K562 (cell line): ENCODE results near the gene DDAH2. TPM values are rescaled to one million over a fixed set of nuclear protein-coding genes. Genes with fewer than 3 reads are reported as not detected.
A peak's percentile ranks its signal among the peaks of the same experiment; 100 is the strongest.

Source experiments
- CHD2 ChIP-seq: IDR thresholded peaks from 2 replicates; pipeline ENCODE4 v1.6.1; 2011; ENCODE audit warnings: low read depth, low read length
- ELF1 ChIP-seq: fragments of 200-800 bp; sonication (Bioruptor generic); IDR thresholded peaks from 2 replicates; pipeline ENCODE4 v1.6.1; 2016; ENCODE audit warnings: missing genetic modification characterization, missing compliant biosample characterization
- HDAC6 ChIP-seq: IDR thresholded peaks from 2 replicates; pipeline ENCODE4 v1.6.1; 2012; ENCODE audit warnings: low read depth, mild to moderate bottlenecking, control low read depth, inconsistent platforms, low read length, moderate library complexity
- KLF1 ChIP-seq: fragments of 450-650 bp; IDR thresholded peaks from 2 replicates; pipeline ENCODE4 v1.6.1; 2016; ENCODE audit warnings: missing genetic modification characterization, missing compliant biosample characterization
- L3MBTL2 ChIP-seq: fragments of 450-650 bp; IDR thresholded peaks from 2 replicates; pipeline ENCODE4 v1.6.1; 2016; ENCODE audit warnings: mild to moderate bottlenecking, moderate library complexity
- NBN ChIP-seq: fragments of 450-650 bp; IDR thresholded peaks from 2 replicates; pipeline ENCODE4 v1.6.1; 2016; ENCODE audit warnings: low read depth, mild to moderate bottlenecking
- NFRKB ChIP-seq: fragments of 450-650 bp; IDR thresholded peaks from 2 replicates; pipeline ENCODE4 v1.6.1; 2016; ENCODE audit warnings: low read depth
- NR2F6 ChIP-seq: fragments of 450-650 bp; formaldehyde crosslinking; IDR thresholded peaks from 2 replicates; pipeline ENCODE4 v1.4.0; 2020; ENCODE audit warnings: mild to moderate bottlenecking
- SMAD1 ChIP-seq: fragments of 150-350 bp; IDR thresholded peaks from 2 replicates; pipeline ENCODE4 v1.6.1; 2014; ENCODE audit warnings: low read length, low read depth; ENCODE audit not compliant: partially characterized antibody
- STAT5A ChIP-seq: IDR thresholded peaks from 2 replicates; pipeline ENCODE4 v1.6.1; 2012; ENCODE audit warnings: low read length, inconsistent platforms, borderline replicate concordance
- TEAD1 ChIP-seq, 2 experiments: fragments of 450-650 bp in 1 of 2; sonication (generic) in 1 of 2; formaldehyde crosslinking; IDR thresholded peaks; 2 replicates each; pipeline versions ENCODE4 v1.4.0 to v1.8.0; 2020 to 2022; ENCODE audit warnings: mild to moderate bottlenecking in 2 of 2, missing genetic modification reagents in 1 of 2
- TRIM28 ChIP-seq: fragments of 450-650 bp; IDR thresholded peaks from 2 replicates; pipeline ENCODE4 v1.6.1; 2017
- ZKSCAN1 ChIP-seq: fragments of 150-350 bp; IDR thresholded peaks from 2 replicates; pipeline ENCODE4 v1.6.1; 2016; ENCODE audit warnings: low read depth, low read length
- ZNF253 ChIP-seq: fragments of 250-450 bp; sonication (Bioruptor Pico); conservative IDR thresholded peaks from 2 replicates; pipeline ENCODE4 v1.6.1; 2021; ENCODE audit warnings: mild to moderate bottlenecking
- ZNF41 ChIP-seq: fragments of 250-450 bp; sonication (Bioruptor Pico); conservative IDR thresholded peaks from 2 replicates; pipeline ENCODE4 v1.4.0; 2020; ENCODE audit warnings: mild to moderate bottlenecking
- polyA plus RNA-seq, 8 experiments: library from polyadenylated mRNA; depleted of rRNA in 4 of 8; stranded (reverse) in 5 of 8; unstranded in 3 of 8; fragments of >200 nt; fragmentation: Nextera tagmentation in 2 of 8; fragmentation: Illumina TruSeq in 1 of 8; extraction: Ambion mirVana in 2 of 8; extraction: Trizol in 1 of 8; gene quantifications; 2 replicates each; pipeline versions ENCODE4 v1.2.1 to v1.2.3, GENCODE V29; 2011 to 2014; ENCODE audit warnings: inconsistent platforms in 1 of 8, missing spikeins in 1 of 8
- total RNA-seq, 7 experiments: library from RNA; depleted of rRNA in 6 of 7; stranded (reverse); fragments of >200 nt in 6 of 7; fragmentation: Illumina TruSeq in 2 of 7; extraction: Trizol in 2 of 7; gene quantifications; 2 replicates each; pipeline versions ENCODE4 v1.2.1 to v1.2.3, GENCODE V29; 2011 to 2021; ENCODE audit warnings: low replicate concordance in 1 of 7
- TF ChIP-seq, protein P1 (sequence below): sonication (generic); formaldehyde crosslinking; IDR thresholded peaks from 2 replicates; pipeline ENCODE4 v1.8.0; 2022; ENCODE audit warnings: mild to moderate bottlenecking, missing genetic modification reagents
- TF ChIP-seq, protein P2 (sequence below): fragments of 450-650 bp; formaldehyde crosslinking; IDR thresholded peaks from 2 replicates; pipeline ENCODE4 v1.4.0; 2022; ENCODE audit warnings: mild to moderate bottlenecking, moderate library complexity
- TF ChIP-seq, protein P3 (sequence below): fragments of 250-450 bp; sonication (Bioruptor Pico); IDR thresholded peaks from 2 replicates; pipeline ENCODE4 v1.8.0; 2022; ENCODE audit warnings: inconsistent platforms, mild to moderate bottlenecking, moderate library complexity, borderline replicate concordance
- TF ChIP-seq, protein P4 (sequence below): fragments of 250-450 bp; sonication (Bioruptor Pico); IDR thresholded peaks from 2 replicates; pipeline ENCODE4 v1.5.1; 2021; ENCODE audit warnings: mild to moderate bottlenecking

The DDAH2 gene
- total and polyA plus RNA-seq, 9 of the 15 experiments (the other 6 are each of a cell fraction or from before 2014, with no cell fraction given): 1.8 to 45.4 (median 21.4) TPM

DNA sequence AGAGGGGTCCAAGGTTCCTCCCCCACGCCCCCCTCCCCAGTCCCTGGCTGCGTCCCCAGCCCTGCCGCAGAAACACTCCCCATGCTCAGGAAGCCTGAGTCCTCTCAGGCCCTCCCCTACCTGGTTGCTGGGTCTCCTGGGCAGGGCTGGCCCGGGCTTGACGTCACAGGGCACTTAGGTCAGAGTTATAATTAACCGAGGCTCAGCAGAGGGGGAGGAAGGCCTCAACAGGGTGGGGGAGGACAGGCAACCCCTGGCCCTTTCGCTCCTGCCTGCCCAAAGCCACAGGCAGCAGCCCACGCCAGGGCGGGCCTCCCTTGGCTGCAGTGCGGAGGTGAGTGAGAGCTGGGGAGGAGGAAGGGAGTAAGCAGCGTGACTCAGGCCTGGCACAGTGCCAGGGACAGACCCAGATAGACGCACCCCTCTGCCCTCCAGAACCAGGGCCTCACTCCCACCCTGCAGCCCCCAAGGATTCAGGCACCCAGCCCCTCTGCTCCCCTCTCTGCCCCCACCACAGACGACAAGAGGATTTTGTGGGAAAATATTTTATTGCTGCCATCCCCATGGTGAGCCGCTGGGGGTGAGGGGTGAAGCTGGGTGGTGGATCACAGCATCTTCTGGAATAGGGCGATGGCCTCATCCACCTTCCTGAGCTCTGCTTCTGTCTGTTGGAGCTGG is 48.0 kb upstream of the DDAH2 start, which contains the start of gene VWA7 (continued):
- TF ChIP-seq, protein P1, sequence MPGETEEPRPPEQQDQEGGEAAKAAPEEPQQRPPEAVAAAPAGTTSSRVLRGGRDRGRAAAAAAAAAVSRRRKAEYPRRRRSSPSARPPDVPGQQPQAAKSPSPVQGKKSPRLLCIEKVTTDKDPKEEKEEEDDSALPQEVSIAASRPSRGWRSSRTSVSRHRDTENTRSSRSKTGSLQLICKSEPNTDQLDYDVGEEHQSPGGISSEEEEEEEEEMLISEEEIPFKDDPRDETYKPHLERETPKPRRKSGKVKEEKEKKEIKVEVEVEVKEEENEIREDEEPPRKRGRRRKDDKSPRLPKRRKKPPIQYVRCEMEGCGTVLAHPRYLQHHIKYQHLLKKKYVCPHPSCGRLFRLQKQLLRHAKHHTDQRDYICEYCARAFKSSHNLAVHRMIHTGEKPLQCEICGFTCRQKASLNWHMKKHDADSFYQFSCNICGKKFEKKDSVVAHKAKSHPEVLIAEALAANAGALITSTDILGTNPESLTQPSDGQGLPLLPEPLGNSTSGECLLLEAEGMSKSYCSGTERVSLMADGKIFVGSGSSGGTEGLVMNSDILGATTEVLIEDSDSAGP (CRISPR knock-in tag): no peak
- TF ChIP-seq, protein P2, sequence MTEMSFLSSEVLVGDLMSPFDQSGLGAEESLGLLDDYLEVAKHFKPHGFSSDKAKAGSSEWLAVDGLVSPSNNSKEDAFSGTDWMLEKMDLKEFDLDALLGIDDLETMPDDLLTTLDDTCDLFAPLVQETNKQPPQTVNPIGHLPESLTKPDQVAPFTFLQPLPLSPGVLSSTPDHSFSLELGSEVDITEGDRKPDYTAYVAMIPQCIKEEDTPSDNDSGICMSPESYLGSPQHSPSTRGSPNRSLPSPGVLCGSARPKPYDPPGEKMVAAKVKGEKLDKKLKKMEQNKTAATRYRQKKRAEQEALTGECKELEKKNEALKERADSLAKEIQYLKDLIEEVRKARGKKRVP (CRISPR knock-in tag): no peak; the same call in 1 of the 2 replicates
- TF ChIP-seq HDAC6 (0 out of 2 replicates have a peak, but pooled peaks have one; percentile 43), SMAD1 (peak; percentile 100), NFRKB (no peak), NR2F6 (no peak; the same call in 1 of the 2 replicates), STAT5A (peak; percentile 71; the same call in 1 of the 2 replicates), CHD2 (peak; percentile 49), ZNF253 (CRISPR knock-in tag) (no peak), TEAD1 (CRISPR knock-in tag; IDR thresholded peaks at IDR 0.05) (peak; percentile 72 to 80; a peak in 2 of 4 replicates), ZKSCAN1 (peak; percentile 91), ZNF41 (CRISPR knock-in tag) (0 out of 2 replicates have a peak, but pooled peaks have one; percentile 37), L3MBTL2 (peak; percentile 80), KLF1 (tag) (peak; percentile 92), TRIM28 (peak; percentile 83), ELF1 (tag) (no peak), NBN (peak; percentile 97)
- TF ChIP-seq, protein P3, sequence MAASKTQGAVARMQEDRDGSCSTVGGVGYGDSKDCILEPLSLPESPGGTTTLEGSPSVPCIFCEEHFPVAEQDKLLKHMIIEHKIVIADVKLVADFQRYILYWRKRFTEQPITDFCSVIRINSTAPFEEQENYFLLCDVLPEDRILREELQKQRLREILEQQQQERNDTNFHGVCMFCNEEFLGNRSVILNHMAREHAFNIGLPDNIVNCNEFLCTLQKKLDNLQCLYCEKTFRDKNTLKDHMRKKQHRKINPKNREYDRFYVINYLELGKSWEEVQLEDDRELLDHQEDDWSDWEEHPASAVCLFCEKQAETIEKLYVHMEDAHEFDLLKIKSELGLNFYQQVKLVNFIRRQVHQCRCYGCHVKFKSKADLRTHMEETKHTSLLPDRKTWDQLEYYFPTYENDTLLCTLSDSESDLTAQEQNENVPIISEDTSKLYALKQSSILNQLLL (CRISPR knock-in tag): no peak
- TF ChIP-seq, protein P4, sequence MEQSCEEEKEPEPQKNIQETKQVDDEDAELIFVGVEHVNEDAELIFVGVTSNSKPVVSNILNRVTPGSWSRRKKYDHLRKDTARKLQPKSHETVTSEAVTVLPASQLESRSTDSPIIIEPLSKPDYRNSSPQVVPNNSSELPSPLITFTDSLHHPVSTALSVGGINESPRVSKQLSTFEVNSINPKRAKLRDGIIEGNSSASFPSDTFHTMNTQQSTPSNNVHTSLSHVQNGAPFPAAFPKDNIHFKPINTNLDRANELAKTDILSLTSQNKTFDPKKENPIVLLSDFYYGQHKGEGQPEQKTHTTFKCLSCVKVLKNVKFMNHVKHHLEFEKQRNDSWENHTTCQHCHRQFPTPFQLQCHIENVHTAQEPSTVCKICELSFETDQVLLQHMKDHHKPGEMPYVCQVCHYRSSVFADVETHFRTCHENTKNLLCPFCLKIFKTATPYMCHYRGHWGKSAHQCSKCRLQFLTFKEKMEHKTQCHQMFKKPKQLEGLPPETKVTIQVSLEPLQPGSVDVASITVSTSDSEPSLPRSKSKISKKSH: no peak
